Right kidney (tissue), 1 donor: ENCODE data around the gene CRTAC1.
"Not testable (repeated sequence)": the region's sequence is repeated elsewhere in the genome, so short reads cannot be mapped to it uniquely, and the experiment has no call there.

Experiments used
- DNase-seq: peaks from one replicate; pipeline ENCODE4 v3.0.0-alpha.2; 2016

CRTAC1 gene

DNA sequence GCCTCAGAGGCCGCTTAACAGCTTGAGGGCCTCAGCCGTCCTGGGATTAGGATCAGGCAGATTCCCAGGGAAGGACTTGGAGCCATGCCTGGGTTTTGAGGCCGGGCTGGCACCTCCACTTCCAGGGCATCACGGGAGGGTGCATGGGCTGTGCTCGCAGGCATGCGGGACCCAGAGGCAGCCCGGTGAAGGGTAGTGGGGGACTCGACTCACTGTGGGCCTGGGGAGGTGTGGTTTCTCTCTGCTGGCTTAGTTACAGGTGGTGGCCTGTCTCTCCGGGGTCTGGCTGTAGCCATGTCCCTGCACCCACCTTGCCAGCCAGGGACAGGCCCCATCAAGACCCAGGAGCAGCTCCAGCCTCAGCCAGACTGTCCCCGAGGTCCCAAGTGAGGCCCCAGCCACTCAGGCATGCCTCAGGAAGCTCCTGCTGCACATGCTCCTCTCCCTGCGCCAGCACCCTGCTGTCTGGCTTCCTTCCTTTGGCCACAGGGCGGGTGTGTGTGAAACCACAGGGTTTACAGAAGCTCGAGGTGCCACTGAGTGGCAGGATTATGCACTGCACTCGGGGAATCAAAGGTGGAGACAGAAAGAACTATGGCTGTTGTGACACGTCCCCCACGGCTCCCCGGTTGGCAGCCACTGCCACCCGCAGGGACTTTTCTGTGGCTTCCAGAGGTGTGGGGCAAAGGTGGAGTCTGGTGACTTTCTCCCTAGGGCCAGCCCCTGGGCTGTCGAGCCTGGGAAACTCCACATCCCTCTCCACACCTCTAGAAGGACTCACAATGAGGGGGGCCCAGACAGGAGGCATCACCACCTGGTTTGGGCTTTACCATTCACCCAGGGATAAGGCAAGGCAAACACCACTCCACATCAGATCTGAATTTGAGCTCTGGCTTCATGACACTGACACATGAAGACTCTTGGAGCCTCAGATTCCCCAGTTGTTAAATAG, 161.1 kb downstream of the CRTAC1 start:
- DNase-seq, result peak; percentile 36

GRCh38 chr10:97868134-97868685, 162.2 kb downstream of the CRTAC1 start:
- no peak for DNase-seq

DNA sequence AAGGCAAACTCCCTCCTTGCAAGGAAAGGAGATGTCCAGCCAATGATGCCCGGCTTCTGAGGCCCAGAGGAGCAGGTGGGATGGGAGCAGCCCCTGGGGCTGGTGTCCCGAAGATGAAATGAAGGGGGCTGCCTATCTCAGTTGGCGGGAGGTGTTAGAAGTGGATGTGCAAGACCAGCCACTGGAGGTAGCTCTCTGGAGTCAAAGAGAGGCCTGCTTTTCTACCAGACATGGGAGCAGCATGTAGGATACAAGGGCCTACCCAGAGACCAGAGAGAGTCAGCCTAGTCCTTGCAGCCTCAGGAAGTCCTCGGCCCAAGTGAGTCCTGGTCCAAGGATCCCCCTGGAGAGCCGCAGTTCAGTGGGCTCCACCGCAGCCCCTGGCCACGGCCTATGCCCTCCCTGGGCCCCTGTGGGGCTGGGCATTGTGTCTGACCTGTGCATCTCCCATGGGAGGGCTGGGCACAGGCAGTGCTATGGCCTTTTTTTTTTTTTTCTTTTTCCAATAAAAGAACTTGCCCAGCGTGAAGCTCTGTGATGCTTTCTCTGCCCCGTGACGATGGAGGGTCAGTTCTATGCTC, 163.1 kb downstream of the CRTAC1 start:
- no peak for DNase-seq

- no peak for DNase-seq
Measured at GRCh38 chr10:97866524-97867219, 163.7 kb downstream of the CRTAC1 start.

- DNase-seq, result no peak
Measured at GRCh38 chr10:97865488-97865887, 164.9 kb downstream of the CRTAC1 start.

- DNase-seq, result no peak
Measured at GRCh38 chr10:97863808-97864207, 166.6 kb downstream of the CRTAC1 start.

GRCh38 chr10:97861924-97862323, 168.5 kb downstream of the CRTAC1 start:
- DNase-seq, result no peak

- no peak for DNase-seq
Measured at GRCh38 chr10:97861097-97861750, 169.2 kb downstream of the CRTAC1 start.

DNA sequence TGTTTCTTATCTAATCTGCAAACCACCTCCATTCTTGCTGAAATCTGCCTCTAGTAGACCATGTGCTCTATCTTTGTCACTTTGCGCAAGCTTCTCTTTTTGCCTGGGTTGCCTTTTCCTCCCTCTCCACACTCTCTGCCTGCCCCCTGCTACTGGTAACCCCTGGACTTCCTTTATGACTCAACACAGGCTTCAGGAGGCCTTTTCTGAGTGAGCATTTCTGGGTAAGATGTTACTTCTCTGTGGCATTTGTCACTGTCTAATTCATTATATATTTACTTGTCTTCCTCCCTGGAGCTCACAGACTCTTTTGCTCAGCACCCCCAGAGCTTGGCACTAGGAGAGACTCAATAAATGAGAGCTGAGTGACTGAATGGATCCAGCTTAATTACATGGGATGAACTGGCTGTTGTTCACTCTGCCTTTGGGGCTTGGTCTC, 172.4 kb downstream of the CRTAC1 start:
- DNase-seq, result no peak

- DNase-seq, result no peak
Measured at GRCh38 chr10:97854743-97855142, 175.7 kb downstream of the CRTAC1 start.

DNA sequence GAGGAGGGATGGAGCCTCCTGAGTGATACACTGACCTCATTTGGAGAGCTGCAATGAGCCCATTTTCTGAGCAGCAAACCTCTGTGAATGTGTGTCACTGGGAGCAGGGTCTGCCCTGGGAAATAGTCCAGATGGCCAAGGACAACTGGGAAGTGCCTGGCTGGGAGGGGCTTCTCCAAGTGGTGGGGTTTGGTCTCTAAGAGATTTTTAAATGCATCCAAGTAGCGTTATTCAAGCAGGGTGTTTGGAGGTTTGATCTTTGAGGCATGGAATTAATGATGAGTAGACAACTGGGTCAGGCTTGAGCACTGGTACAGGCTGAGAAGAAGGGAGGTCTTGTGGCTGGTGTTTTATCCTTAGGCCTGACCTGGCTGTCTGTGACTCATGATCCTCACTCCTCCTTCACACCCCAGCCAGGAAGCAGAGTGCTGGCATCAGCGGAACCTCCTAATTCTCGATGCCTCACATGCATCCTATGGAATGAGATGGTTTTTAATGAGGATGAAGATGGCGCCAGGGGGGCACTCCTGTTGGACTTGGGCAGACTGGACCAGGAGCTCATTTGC, 177.5 kb downstream of the CRTAC1 start:
- no peak for DNase-seq

- no peak for DNase-seq
Measured at GRCh38 chr10:97852277-97852676, 178.1 kb downstream of the CRTAC1 start.

DNA sequence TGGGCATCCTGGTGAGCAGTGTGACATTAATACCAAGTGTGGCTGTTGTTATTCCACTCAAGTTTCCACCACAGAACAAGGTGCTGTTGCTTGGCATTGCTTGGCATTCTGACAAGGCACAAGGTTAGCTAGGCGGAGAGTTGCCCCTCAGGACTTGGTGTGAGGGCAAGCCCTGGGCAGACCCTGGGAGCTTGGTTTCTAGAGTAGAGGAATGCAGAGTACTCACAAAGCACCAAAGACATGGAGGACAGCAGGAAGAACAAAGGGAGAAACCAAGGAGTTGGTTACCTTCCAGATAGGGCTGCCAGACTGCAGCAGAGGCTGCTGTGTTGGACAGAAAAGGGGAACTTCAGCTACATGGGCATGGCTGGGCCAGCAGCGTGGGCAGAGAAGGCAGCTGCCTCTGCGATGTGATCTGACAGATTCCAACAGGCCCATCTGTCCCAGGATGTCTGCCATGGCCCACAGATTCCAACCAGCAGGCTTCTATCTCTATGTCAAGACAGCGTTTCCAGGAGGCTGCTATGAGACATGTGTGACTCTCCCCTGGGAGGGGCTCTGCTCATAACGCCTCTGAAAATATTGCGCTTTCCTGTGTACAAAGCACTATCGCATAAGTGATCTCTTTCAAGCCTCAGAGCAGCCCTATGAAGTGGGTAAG, 178.9 kb downstream of the CRTAC1 start:
- no peak for DNase-seq

GRCh38 chr10:97850446-97850845, 180.0 kb downstream of the CRTAC1 start:
- no peak for DNase-seq

- peak; percentile 35 for DNase-seq
Measured at GRCh38 chr10:97849687-97850402, 180.6 kb downstream of the CRTAC1 start, which contains the start of gene GOLGA7B. GOLGA7B (plus strand) TSS chr10:97849843; CDS start chr10:97850304, 461 bp downstream.

DNA sequence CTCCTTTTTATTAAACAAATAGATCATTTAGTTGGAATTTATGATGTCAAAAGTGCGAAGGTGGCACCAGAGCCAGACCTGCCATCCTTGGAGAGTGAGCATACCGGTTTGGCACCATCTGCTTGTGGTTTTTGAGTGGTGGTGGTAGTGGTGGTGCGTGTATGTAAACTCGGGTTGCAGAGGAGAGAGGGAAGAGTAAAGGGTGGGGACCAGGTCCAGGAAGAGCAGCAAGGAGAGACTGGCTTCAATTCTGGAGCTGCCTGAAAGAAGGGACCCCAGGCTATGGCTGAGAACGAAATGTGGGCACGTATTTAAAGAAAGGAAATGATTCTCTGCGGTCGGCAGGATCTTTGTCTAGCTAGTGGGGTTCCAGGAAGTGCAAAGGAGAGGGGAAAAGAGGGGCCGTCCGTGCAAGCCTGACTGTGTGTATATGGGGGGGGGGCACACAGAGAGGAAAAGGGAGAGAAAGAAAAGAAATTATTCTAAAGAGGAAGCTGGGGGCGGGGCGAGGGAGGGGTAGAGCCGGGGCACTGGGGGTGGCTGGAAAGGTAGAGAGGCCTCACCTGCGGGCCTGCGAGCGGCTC, 181.2 kb downstream of the CRTAC1 start:
- no peak for DNase-seq

GRCh38 chr10:97844678-97845077, 185.7 kb downstream of the CRTAC1 start:
- no peak for DNase-seq

DNA sequence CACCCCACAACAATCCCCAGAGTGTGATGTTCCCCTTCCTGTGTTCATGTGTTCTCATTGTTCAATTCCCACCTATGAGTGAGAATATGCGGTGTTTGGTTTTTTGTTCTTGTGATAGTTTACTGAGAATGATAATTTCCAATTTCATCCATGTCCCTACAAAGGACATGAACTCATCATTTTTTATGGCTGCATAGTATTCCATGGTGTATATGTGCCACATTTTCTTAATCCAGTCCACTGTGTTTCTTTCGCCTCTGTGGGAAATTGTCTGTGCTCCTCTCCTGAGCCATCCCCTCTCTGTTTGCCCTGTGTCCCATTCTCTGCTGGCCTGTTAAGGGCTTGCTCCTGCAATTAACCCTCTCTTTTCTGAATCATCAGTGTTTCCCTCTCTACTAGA, 186.4 kb downstream of the CRTAC1 start:
- not testable (repeated sequence) for DNase-seq

DNA sequence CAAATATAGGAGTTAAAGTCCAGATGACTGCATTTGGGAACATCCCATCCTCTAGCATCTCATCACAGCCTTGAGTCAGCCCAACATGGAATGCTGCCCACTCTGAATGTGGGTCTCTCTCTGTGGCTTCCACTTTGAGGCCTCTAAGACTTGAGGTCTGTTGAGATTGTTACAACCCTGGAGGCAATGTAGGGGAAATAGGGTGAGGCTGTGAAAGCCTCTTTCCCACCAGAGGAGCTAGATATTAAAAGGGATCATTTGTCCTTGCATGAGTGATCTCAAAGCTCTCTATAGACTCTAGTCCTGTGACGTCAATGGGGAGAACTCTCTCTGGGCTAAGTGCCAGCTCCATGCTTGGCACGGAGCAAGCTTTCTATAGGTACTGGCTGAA, 187.1 kb downstream of the CRTAC1 start:
- DNase-seq, result no peak

- DNase-seq, result no peak
Measured at GRCh38 chr10:97842656-97843280, 187.7 kb downstream of the CRTAC1 start.
